ENCODE measurements around the gene SLC10A3.
"Not testable (repeated sequence)": the region's sequence is repeated elsewhere in the genome, so short reads cannot be mapped to it uniquely, and the experiment has no call there.

SLC10A3 gene

GRCh38 chrX:154507673-154508383 lies 17.4 kb upstream of the SLC10A3 start:
- DNase-seq: no peak

DNA sequence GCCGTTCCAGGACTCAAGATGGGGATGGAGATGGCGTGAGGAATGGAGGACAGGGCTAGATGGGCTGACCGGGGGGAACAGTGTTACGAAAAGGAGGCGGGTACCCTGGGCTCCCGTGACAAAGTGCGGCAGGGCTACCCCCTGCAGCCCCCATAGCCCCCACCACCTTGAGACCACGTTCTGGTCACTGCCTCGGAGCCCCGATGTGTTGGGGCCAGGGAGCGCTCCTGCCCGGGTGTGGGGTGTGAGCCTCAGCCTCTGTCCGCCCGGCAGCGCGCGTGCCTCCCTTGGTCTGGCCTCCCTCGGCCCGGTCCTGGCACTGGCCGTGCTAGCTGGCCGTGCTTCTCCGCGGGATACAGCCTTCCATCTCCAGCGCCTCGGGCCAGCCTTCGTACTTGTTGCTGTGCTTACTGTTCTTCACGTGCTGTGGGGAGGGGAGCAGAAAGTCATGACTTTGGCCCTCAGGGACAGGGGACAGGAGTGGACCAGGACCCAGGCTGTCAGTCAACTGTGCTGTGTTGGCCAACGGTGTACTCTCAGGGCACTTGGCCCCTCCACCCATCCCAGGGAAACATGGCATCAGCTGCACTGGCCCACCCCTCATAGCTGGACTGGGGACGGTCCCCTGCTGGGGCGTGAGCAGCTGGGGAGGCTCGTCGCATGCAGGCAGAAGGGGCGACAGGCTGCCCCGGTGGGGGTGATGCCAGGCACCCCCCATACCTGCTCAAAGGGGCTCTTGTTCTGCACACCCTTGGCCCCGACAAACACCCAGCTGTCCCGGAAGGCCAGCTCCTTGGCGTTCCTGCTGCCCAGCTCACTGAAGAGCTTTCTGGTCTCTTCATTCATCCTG lies 16.3 kb upstream of the SLC10A3 start:
- no peak for DNase-seq

GRCh38 chrX:154505734-154506133 lies 15.3 kb upstream of the SLC10A3 start:
- DNase-seq: no peak

- no peak for DNase-seq
Observed at GRCh38 chrX:154502989-154503388, 12.6 kb upstream of the SLC10A3 start.

- DNase-seq: no peak
Observed at GRCh38 chrX:154502098-154502497, 11.7 kb upstream of the SLC10A3 start.

DNA sequence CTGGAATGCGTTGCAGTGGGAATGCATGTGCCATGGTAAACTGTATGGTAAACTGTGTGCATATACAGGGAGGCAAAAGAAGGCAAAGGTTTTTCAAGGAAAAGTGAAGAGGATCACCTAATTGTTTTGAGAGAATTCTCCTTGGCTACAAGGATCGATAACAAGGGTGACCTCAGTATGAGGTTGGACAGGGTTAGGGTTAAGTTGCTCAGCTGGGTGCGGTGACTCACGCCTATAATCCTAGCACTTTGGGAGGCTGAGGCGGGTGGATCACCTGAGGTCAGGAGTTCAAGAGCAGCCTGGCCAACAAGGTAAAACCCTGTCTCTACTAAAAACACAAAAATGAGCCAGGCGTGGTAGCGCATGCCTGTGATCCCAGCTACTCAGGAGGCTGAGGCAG lies 11.0 kb upstream of the SLC10A3 start:
- not testable (repeated sequence) for DNase-seq

DNA sequence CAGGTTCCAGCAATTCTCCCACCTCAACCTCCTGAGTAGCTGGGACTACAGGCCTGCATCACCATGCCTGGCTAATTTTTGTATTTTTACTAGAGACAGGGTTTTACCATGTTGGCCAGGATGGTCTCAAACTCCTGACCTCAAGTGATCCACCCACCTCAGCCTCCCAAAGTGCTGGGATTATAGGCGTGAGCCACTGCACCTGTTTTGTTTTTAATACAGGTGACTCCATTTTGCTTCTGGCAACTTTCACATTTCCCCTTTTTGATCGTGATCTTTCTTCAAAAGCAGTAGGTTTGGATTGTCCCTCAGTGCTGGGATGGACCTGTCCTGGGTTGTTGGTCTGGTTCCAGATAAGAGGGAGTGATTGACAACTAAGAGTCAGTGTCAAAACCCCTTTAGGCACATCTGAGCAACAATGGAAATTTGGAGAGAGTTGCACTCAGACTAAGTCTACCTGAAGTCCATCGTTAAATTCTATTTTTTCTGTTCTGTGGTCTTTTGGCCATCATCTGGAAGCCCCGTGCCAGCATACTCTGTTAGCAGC lies 6.2 kb upstream of the SLC10A3 start:
- DNase-seq: not testable (repeated sequence)

- no peak for DNase-seq
Observed at GRCh38 chrX:154495472-154495922, 5.1 kb upstream of the SLC10A3 start.

DNA sequence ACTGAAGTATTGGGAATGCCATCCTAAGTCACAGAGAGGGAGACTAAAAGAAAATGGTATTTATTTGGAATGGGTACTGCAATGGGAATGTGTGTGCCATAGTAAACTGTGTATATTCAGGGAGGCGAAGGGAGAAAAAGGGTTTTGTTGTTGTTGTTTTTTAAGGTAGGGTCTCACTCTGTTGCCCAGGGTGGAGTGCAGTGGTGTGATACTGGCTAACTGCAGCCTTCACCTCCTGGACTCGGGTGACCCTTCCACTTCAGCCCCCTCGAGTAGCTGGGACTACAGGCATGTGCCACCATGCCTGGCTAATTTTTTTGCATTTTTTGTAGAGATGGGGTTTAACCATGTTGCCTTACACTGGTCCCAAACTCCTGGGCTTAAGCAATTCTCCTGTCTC lies 4.3 kb upstream of the SLC10A3 start:
- no peak for DNase-seq

DNA sequence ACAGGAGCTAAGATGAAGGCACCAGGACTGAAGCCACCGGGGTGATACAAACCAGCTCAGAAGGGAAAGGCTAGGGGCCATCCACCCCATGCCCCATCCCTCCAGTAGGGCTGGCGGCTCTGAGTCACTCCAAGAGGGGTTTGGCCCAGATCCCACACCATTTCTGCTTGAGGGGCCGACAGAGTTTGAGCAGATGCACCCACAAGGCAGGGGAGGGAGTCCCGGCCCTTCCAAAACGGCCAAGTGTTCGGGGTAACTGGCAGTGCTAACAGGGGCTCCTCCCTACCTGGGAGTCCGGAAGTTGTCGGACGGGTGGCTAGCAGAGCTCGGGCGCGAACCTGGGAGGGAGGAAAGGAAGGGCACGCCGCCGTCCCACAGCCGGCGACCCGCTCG lies 412 bp downstream of the SLC10A3 start:
- DNase-seq: no peak

- DNase-seq: no peak
Observed at GRCh38 chrX:154489182-154489581, 1.2 kb downstream of the SLC10A3 start.

- DNase-seq: no peak
Observed at GRCh38 chrX:154488336-154489075, 1.9 kb downstream of the SLC10A3 start.

DNA sequence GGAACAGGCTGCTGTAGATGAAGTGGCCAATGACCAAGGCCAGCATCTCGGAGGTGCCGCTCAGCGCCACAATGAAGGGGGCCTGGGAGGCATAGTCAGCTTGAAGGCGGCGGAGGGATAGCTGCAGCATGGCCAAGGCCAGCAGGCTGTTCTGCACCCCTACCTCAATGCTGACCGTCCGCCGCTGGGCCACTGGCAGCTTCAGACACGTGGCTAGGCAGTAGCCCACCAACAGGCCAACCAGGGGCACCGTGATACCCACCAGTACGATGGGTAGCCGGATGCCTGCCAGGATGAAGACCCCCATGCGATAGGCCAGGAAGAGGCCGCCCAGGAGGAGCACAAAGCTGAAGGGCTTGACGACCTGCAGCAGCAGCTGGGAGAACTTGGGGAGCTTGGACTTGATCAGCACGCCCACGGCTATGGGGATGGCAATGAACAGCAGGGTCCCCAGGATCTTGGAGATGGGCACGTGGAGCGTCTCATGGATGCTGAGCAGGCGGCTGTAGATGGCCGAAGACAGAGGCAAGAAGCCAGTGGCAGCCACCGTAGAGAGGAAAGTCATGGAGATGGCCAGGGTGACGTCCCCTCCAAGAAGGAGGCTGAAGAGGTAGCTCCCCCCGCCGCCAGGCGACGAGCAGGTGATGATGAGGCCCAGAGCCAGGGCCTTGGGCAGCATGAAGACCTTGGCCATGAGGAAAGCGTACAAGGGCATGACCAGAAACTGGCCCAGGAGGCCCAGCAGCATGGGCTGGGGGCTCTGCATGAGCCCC lies 2.7 kb downstream of the SLC10A3 start:
- no peak for DNase-seq

GRCh38 chrX:154486396-154487207 lies 3.8 kb downstream of the SLC10A3 start, which contains the start of gene UBL4A:
Gene UBL4A (minus strand): TSS chrX:154486615. CDS start chrX:154486584, 31 bp downstream.
- no peak for DNase-seq

GRCh38 chrX:154486052-154486395 lies 4.4 kb downstream of the SLC10A3 start:
- DNase-seq: no peak

DNA sequence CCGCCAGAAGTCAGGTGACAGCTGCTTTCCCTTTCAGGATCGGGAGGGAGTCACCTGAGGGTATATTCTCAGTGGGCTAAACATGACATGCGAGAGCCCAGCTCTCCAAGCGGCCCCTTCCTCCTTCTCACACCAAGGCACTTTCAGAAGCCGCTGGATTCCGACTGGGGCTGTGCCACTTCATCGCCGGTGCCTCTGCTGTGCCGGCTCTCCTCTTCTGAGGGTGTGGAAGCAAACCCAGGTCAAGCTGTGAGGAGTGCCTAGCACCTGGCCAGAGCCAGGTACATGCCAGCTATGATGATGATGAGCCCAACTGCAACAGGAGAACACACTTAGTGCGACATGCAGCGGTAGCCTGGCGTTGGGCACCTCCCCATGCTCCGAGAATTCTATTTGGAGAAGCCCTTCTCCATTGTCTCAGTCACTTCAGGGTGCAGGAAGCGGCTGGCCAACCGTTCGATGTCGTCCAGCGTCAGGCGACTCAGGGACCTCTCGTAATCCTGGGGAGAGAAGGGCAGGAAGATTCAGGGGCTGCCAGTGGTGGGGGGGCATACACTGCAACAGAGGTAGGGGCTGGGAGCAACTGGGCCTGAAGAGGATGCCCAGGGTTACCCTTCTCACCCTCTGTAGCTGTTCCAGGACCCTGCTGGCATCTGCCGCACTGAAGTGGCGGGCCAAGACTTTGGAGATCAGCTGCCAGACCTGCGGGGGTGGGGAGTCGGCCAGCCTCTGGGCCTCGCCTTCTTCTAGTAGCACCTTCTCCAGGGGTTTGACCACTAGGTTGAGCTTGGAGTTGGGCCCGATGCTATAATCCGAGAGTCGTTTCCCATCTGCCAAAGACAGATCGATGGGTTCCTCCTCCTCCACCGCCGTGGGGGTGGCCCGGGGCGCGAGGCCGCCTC lies 5.0 kb downstream of the SLC10A3 start:
- DNase-seq: no peak

DNA sequence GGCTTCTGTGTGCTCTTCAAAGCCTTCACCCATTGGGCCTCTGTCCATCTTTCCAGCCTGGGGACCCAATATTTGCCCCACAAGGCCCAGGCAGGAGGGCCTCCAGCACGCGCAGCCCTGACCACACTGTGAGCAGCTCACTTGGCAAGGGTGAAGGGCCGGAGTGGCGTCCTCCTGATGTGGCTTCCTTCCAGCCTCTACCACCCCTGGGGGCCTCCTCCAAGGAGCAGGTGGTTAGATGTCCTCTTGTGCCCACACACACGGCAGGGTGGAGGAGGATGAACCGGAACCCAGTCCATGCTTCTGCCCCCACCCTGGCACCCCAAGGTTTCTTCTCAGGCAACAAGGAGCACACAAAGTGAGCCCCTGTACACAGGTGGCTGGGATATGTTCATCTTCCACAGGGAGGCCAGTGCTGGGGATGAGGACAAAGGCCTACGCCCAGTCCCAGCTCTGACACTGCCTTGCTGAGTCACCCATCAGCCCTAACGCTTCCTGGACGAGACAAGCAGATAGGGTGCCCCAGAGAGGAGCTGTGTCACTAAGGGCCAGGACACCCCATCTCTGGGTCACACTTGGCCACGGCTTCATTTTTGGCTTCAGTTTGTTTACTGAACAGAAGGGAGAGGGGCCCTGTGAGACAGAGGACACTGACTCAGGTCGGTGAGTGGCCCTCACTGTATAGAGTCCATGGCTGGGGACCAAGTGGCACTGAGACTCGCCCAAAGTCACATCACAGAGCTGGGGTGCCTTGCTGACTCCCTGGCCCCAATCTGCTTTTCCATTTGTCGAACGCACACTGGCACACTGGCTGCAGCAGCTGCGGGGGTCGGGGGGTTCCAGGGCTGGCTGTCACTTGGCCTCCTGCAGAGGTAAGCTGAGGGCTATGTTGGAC lies 5.9 kb downstream of the SLC10A3 start:
- no peak for DNase-seq

DNA sequence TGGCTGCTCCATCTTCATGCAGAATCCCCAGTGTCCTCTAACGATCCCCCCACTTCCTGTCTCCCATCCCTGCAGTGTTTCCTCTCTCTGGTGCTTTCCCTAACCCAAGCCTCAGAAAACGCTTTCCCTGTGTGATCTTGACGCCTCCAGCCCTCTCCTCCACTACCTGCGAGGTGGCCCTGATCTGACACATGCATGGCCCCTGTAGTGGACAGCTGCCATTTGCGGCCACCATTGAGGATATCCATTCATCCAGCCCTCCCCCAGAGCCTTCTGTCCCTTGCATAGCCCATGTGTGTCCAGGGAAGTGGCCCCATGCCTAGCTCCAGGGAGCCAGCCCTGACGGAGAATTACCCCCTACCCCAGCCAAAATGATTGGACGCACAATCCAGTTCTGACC lies 7.1 kb downstream of the SLC10A3 start:
- no peak for DNase-seq

DNA sequence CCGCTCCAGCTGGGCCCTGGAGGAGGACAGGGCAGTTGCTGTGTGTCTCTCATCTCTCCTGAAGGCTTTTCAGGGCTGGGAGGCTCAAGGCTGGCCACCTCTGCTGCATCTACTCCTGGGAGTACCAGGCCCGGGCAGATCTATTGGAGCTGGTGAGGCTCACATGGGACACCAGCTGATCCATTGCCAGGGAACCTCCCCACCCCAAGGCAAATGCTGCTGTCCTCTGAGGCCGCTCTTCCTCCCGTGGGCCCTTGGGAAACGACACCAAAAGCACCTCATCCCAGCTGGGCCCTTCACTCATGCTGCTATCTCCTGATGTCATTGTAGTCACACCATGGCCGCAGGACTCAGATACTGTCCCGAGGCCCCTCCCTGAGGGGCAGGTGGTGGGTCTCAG lies 7.6 kb downstream of the SLC10A3 start:
- no peak for DNase-seq

All from SIG-M5 (cell line).